ENCODE measurements around the gene TFPI.

- TF ChIP-seq CTCF (IDR thresholded peaks at IDR 0.05), result no peak
- no peak for TF ChIP-seq POLR2A (IDR thresholded peaks at IDR 0.05)
Measured at GRCh38 chr2:187503700-187504099, 50.5 kb downstream of the TFPI start.
